Liver (tissue), 9 donors: ENCODE data around the gene DNPH1. TPM values are rescaled to one million over a fixed set of nuclear protein-coding genes. Genes with fewer than 3 reads are reported as not detected.

Experiments used
- DNase-seq: peaks from one replicate; pipeline ENCODE4 v3.0.0-alpha.2; 2017; ENCODE audit warnings: low spot score
- H3K27ac ChIP-seq, 2 donors: one replicate each; pipeline ENCODE4 v1.7.0; 2013; ENCODE audit warnings: inconsistent platforms in 2 of 2, low read length in 2 of 2, control low read depth in 1 of 2, low read depth in 1 of 2, mild to moderate bottlenecking in 1 of 2
- H3K27me3 ChIP-seq, 4 donors: one replicate each; pipeline versions ENCODE4 v1.6.1 to v1.7.0; 2013; ENCODE audit warnings: low read length in 3 of 4, inconsistent platforms in 1 of 4, mild to moderate bottlenecking in 1 of 4, moderate library complexity in 1 of 4; ENCODE audit not compliant: control insufficient read depth in 4 of 4, insufficient read depth in 4 of 4
- H3K36me3 ChIP-seq, 4 donors: one replicate each; pipeline versions ENCODE4 v1.6.1 to v1.7.0; 2013; ENCODE audit warnings: low read length in 3 of 4, mild to moderate bottlenecking in 3 of 4, low read depth in 1 of 4, moderate library complexity in 1 of 4; ENCODE audit not compliant: control insufficient read depth in 4 of 4, insufficient read depth in 3 of 4
- H3K4me1 ChIP-seq, 4 donors: one replicate each; pipeline versions ENCODE4 v1.6.1 to v1.7.0; 2013; ENCODE audit warnings: low read length in 3 of 4, mild to moderate bottlenecking in 3 of 4, moderate library complexity in 1 of 4; ENCODE audit not compliant: control insufficient read depth in 4 of 4, insufficient read depth in 4 of 4
- H3K4me3 ChIP-seq, 3 donors: one replicate each; pipeline versions ENCODE4 v1.6.1 to v1.7.0; 2013; ENCODE audit warnings: low read length in 3 of 3, control low read depth in 1 of 3, low read depth in 1 of 3, mild to moderate bottlenecking in 1 of 3
- H3K9ac ChIP-seq, 2 donors: one replicate each; pipeline ENCODE4 v1.7.0; 2013; ENCODE audit warnings: low read length in 2 of 2, mild to moderate bottlenecking in 2 of 2, moderate library complexity in 2 of 2, control low read depth in 1 of 2, low read depth in 1 of 2
- H3K9me3 ChIP-seq, 4 donors: one replicate each; pipeline versions ENCODE4 v1.6.1 to v1.7.0; 2013; ENCODE audit warnings: low read length in 3 of 4; ENCODE audit not compliant: control insufficient read depth in 4 of 4
- ATF3 ChIP-seq: IDR thresholded peaks from 2 replicates; pipeline ENCODE4 v1.6.1; 2016; ENCODE audit warnings: antibody characterized with exemption
- CTCF ChIP-seq: fragments of 150-350 bp; IDR thresholded peaks from 2 replicates; pipeline ENCODE4 v1.5.1; 2017; ENCODE audit warnings: improper control_type of control experiment, low read depth, low read length; ENCODE audit not compliant: missing input control
- EGR1 ChIP-seq, 2 donors: IDR thresholded peaks; 2 replicates each; pipeline ENCODE4 v1.6.1; 2016 to 2018; ENCODE audit warnings: antibody characterized with exemption in 2 of 2, low read depth in 2 of 2
- FOXA1 ChIP-seq: IDR thresholded peaks from 2 replicates; pipeline ENCODE4 v1.6.1; 2016; ENCODE audit warnings: antibody characterized with exemption
- FOXA2 ChIP-seq: IDR thresholded peaks from 2 replicates; pipeline ENCODE4 v1.6.1; 2016; ENCODE audit warnings: antibody characterized with exemption
- GABPA ChIP-seq, 2 donors: IDR thresholded peaks in 1 of 2; conservative IDR thresholded peaks in 1 of 2; 2 replicates each; pipeline ENCODE4 v1.6.1; 2016; ENCODE audit warnings: antibody characterized with exemption in 2 of 2, mild to moderate bottlenecking in 1 of 2, moderate library complexity in 1 of 2
- HNF4A ChIP-seq, 2 donors: conservative IDR thresholded peaks; 2 replicates each; pipeline ENCODE4 v1.6.1; 2016; ENCODE audit warnings: antibody characterized with exemption in 2 of 2, mild to moderate bottlenecking in 2 of 2
- HNF4G ChIP-seq: IDR thresholded peaks from 2 replicates; pipeline ENCODE4 v1.6.1; 2016; ENCODE audit warnings: antibody characterized with exemption
- JUND ChIP-seq, 2 donors: IDR thresholded peaks; 2 replicates each; pipeline ENCODE4 v1.6.1; 2016; ENCODE audit warnings: antibody characterized with exemption in 2 of 2
- MAX ChIP-seq: IDR thresholded peaks from 2 replicates; pipeline ENCODE4 v1.6.1; 2016; ENCODE audit warnings: antibody characterized with exemption
- NR2F2 ChIP-seq: IDR thresholded peaks from 2 replicates; pipeline ENCODE4 v1.6.1; 2016; ENCODE audit warnings: antibody characterized with exemption
- RAD21 ChIP-seq, 2 donors: IDR thresholded peaks; 2 replicates each; pipeline ENCODE4 v1.6.1; 2016; ENCODE audit warnings: antibody characterized with exemption in 2 of 2, mild to moderate bottlenecking in 2 of 2
- REST ChIP-seq: IDR thresholded peaks from 2 replicates; pipeline ENCODE4 v1.6.1; 2016; ENCODE audit warnings: antibody characterized with exemption, mild to moderate bottlenecking
- RXRA ChIP-seq, 2 donors: IDR thresholded peaks; 2 replicates each; pipeline ENCODE4 v1.6.1; 2017 to 2018; ENCODE audit warnings: antibody characterized with exemption in 2 of 2, mild to moderate bottlenecking in 1 of 2
- SP1 ChIP-seq: IDR thresholded peaks from 2 replicates; pipeline ENCODE4 v1.6.1; 2018; ENCODE audit warnings: antibody characterized with exemption, mild to moderate bottlenecking
- TAF1 ChIP-seq: conservative IDR thresholded peaks from 2 replicates; pipeline ENCODE4 v1.6.1; 2016; ENCODE audit warnings: antibody characterized with exemption, mild to moderate bottlenecking
- YY1 ChIP-seq: IDR thresholded peaks from 2 replicates; pipeline ENCODE4 v1.6.1; 2016; ENCODE audit warnings: antibody characterized with exemption, mild to moderate bottlenecking
- ZBTB33 ChIP-seq: IDR thresholded peaks from 2 replicates; pipeline ENCODE4 v1.6.1; 2016; ENCODE audit warnings: antibody characterized with exemption
- WGBS: extraction: QIAGEN DNeasy Blood & Tissue Kit; methylation state at CpG from one replicate; pipeline ENCODE4 v1.1.7; 2013; 5-methylcytosine and 5-hydroxymethylcytosine counted together
- polyA plus RNA-seq, 2 donors: library from polyadenylated mRNA; stranded (reverse) in 1 of 2; unstranded in 1 of 2; fragments of 200-250 nt in 1 of 2; fragments of >200 nt in 1 of 2; fragmentation: Nextera tagmentation in 1 of 2; extraction: Ambion mirVana in 1 of 2; gene quantifications; one replicate each; pipeline versions ENCODE4 v1.2.1 to v1.2.3, GENCODE V29; 2013 to 2015
- total RNA-seq, 2 donors: library from RNA; depleted of rRNA; stranded (reverse); fragments of >200 nt; gene quantifications; one replicate each; pipeline ENCODE4 v1.2.3, GENCODE V29; 2014
- donor health status: healthy.
- donor health status: healthy.
- donor health status: healthy.
- donor health status: healthy.
- donor health status: healthy.

Gene DNPH1
- total and polyA plus RNA-seq, 4 donors, result 53.2 to 195 (median 103) TPM

- no peak overlapping the region for H3K4me3 ChIP-seq
- no peak for TF ChIP-seq HNF4G
- TF ChIP-seq JUND (IDR thresholded peaks at IDR 0.05), result no peak
- TF ChIP-seq ATF3, result no peak
- no peak for TF ChIP-seq YY1
- no peak for TF ChIP-seq MAX
- no peak for TF ChIP-seq RAD21 (IDR thresholded peaks at IDR 0.05)
- no peak for TF ChIP-seq ZBTB33
- TF ChIP-seq GABPA (IDR thresholded peaks at IDR 0.05 in 1 of 2, conservative IDR thresholded peaks at IDR 0.05 in 1 of 2), result no peak
- TF ChIP-seq HNF4A (conservative IDR thresholded peaks at IDR 0.05), result no peak
- TF ChIP-seq RXRA (IDR thresholded peaks at IDR 0.05), result no peak
- no peak for TF ChIP-seq SP1
- TF ChIP-seq REST, result no peak
- TF ChIP-seq NR2F2, result no peak
- TF ChIP-seq TAF1, result no peak
- no peak for TF ChIP-seq CTCF
- TF ChIP-seq FOXA2, result no peak
- no peak for TF ChIP-seq EGR1 (IDR thresholded peaks at IDR 0.05; ENCODE audit: low read depth in 2 of 2)
- TF ChIP-seq FOXA1, result no peak
- 95% methylated on average over 16 of the region's 16 CpGs for WGBS
- H3K27me3 ChIP-seq, result no peaks in the 10 kb centered on the region
- no peaks in the 10 kb centered on the region for H3K9me3 ChIP-seq
- no peak overlapping the region for H3K9ac ChIP-seq
- peaks cover 10 to 37% (median 11%) of the 10 kb centered on the region in 4 donors for H3K36me3 ChIP-seq
- no peaks in the 10 kb centered on the region for H3K4me1 ChIP-seq
- no peak for DNase-seq
- no peak overlapping the region for H3K27ac ChIP-seq
Observed at GRCh38 chr6:43220439-43220951, 8.8 kb downstream of the DNPH1 start.
